ENCODE data around the gene KCNMB1.
A peak's percentile ranks its signal among the peaks of the same experiment; 100 is the strongest.

The KCNMB1 gene

GRCh38 chr5:170425731-170426130 lies 36.6 kb upstream of the KCNMB1 start:
- TF ChIP-seq CTCF (conservative IDR thresholded peaks at IDR 0.05) (no peak), ZFX (IDR thresholded peaks at IDR 0.05) (no peak)
- no peak overlapping the region for H3K27ac ChIP-seq

GRCh38 chr5:170424629-170425028 lies 35.5 kb upstream of the KCNMB1 start:
- TF ChIP-seq CTCF (conservative IDR thresholded peaks at IDR 0.05) (no peak), ZFX (IDR thresholded peaks at IDR 0.05) (no peak)
- no peak overlapping the region for H3K27ac ChIP-seq

- no peak overlapping the region for H3K27ac ChIP-seq
- TF ChIP-seq CTCF (conservative IDR thresholded peaks at IDR 0.05) (no peak), ZFX (IDR thresholded peaks at IDR 0.05) (no peak)
Measured at GRCh38 chr5:170423692-170424091, 34.5 kb upstream of the KCNMB1 start.

GRCh38 chr5:170421826-170422225 lies 32.7 kb upstream of the KCNMB1 start:
- no peak for TF ChIP-seq CTCF (conservative IDR thresholded peaks at IDR 0.05)
- TF ChIP-seq ZFX (IDR thresholded peaks at IDR 0.05), result no peak
- no peak overlapping the region for H3K27ac ChIP-seq

GRCh38 chr5:170420806-170421412 lies 31.7 kb upstream of the KCNMB1 start:
- TF ChIP-seq ZFX (IDR thresholded peaks at IDR 0.05), result no peak
- peak; percentile 86 for TF ChIP-seq CTCF (conservative IDR thresholded peaks at IDR 0.05)
- H3K27ac ChIP-seq, result no peak overlapping the region

- no peak overlapping the region for H3K27ac ChIP-seq
- TF ChIP-seq CTCF (conservative IDR thresholded peaks at IDR 0.05) (no peak), ZFX (IDR thresholded peaks at IDR 0.05) (no peak)
Measured at GRCh38 chr5:170419643-170420042, 30.5 kb upstream of the KCNMB1 start.

- H3K27ac ChIP-seq, result no peak overlapping the region
- TF ChIP-seq CTCF (conservative IDR thresholded peaks at IDR 0.05) (no peak), ZFX (IDR thresholded peaks at IDR 0.05) (no peak)
Measured at GRCh38 chr5:170418736-170419135, 29.6 kb upstream of the KCNMB1 start.

Data from C4-2B (cell line).